GM12878 (cell line): Measurements from ENCODE around the gene KIF2C. TPM values are rescaled to one million over a fixed set of nuclear protein-coding genes. Genes with fewer than 3 reads are reported as not detected.

ENCODE experiments used
- BCL3 ChIP-seq: IDR thresholded peaks from 2 replicates; pipeline ENCODE4 v1.6.1; 2011; ENCODE audit warnings: borderline replicate concordance, low read depth, mild to moderate bottlenecking, moderate library complexity, low read length; ENCODE audit not compliant: insufficient read depth, poor library complexity, severe bottlenecking
- BHLHE40 ChIP-seq, 2 experiments: fragments of 450-650 bp in 1 of 2; IDR thresholded peaks; 2 replicates each; pipeline ENCODE4 v1.6.1; 2011 to 2017; ENCODE audit warnings: low read depth in 2 of 2, borderline replicate concordance in 1 of 2, improper control_type of control experiment in 1 of 2, low read length in 1 of 2, mild to moderate bottlenecking in 1 of 2
- BMI1 ChIP-seq: fragments of 450-650 bp; IDR thresholded peaks from 2 replicates; pipeline ENCODE4 v1.6.1; 2016; ENCODE audit warnings: mild to moderate bottlenecking, moderate library complexity, borderline replicate concordance
- ETV6 ChIP-seq, 2 experiments: fragments of 450-650 bp in 1 of 2; IDR thresholded peaks in 1 of 2; conservative IDR thresholded peaks in 1 of 2; 2 replicates each; pipeline ENCODE4 v1.6.1; 2014; ENCODE audit warnings: antibody characterized with exemption in 1 of 2, borderline replicate concordance in 1 of 2, low read depth in 1 of 2, mild to moderate bottlenecking in 1 of 2, moderate library complexity in 1 of 2
- HCFC1 ChIP-seq: fragments of 150-350 bp; IDR thresholded peaks from 2 replicates; pipeline ENCODE4 v1.6.1; 2014; ENCODE audit warnings: low read length
- IKZF2 ChIP-seq, 2 experiments: fragments of 450-650 bp; IDR thresholded peaks; 2 replicates each; pipeline ENCODE4 v1.6.1; 2017; ENCODE audit warnings: mild to moderate bottlenecking in 2 of 2, moderate library complexity in 2 of 2
- IRF4 ChIP-seq: IDR thresholded peaks from 2 replicates; pipeline ENCODE4 v1.6.1; 2011; ENCODE audit warnings: low read depth, low read length
- MTA3 ChIP-seq: IDR thresholded peaks from 2 replicates; pipeline ENCODE4 v1.6.1; 2012; ENCODE audit warnings: low read length, inconsistent platforms, borderline replicate concordance
- NFIC ChIP-seq: IDR thresholded peaks from 2 replicates; pipeline ENCODE4 v1.6.1; 2012; ENCODE audit warnings: low read depth, mild to moderate bottlenecking, inconsistent platforms, low read length, moderate library complexity
- POLR2A ChIP-seq: IDR thresholded peaks from 2 replicates; pipeline ENCODE4 v1.6.1; 2011; ENCODE audit warnings: low read depth, mild to moderate bottlenecking, low read length
- RELA ChIP-seq: fragments of 450-650 bp; IDR thresholded peaks from 2 replicates; pipeline ENCODE4 v1.8.0; 2014; ENCODE audit warnings: borderline replicate concordance; ENCODE audit not compliant: partially characterized antibody
- SKIL ChIP-seq: fragments of 450-650 bp; IDR thresholded peaks from 2 replicates; pipeline ENCODE4 v1.6.1; 2017; ENCODE audit warnings: mild to moderate bottlenecking, low read depth, inconsistent platforms; ENCODE audit not compliant: poor library complexity, severe bottlenecking
- SMARCA5 ChIP-seq: fragments of 450-650 bp; IDR thresholded peaks from 2 replicates; pipeline ENCODE4 v1.6.1; 2017; ENCODE audit warnings: mild to moderate bottlenecking
- SPI1 ChIP-seq: IDR thresholded peaks from 2 replicates; pipeline ENCODE4 v1.6.1; 2011; ENCODE audit warnings: low read depth, mild to moderate bottlenecking, low read length, moderate library complexity, borderline replicate concordance; ENCODE audit not compliant: insufficient read depth
- ZBED1 ChIP-seq: IDR thresholded peaks from 2 replicates; pipeline ENCODE4 v1.6.1; 2016; ENCODE audit warnings: borderline replicate concordance
- ZBTB33 ChIP-seq: fragments of 450-650 bp; IDR thresholded peaks from 2 replicates; pipeline ENCODE4 v1.6.1; 2017; ENCODE audit warnings: mild to moderate bottlenecking
- ZNF217 ChIP-seq: fragments of 450-650 bp; IDR thresholded peaks from 2 replicates; pipeline ENCODE4 v1.6.1; 2017; ENCODE audit warnings: antibody characterized with exemption, mild to moderate bottlenecking
- polyA plus RNA-seq, 11 experiments: library from polyadenylated mRNA; depleted of rRNA in 4 of 11; unstranded in 6 of 11; stranded (reverse) in 5 of 11; fragments of >200 nt; fragmentation: Nextera tagmentation in 4 of 11; fragmentation: Illumina TruSeq in 1 of 11; extraction: Ambion mirVana in 4 of 11; extraction: Trizol in 1 of 11; gene quantifications; 1 replicate in 1 of 11; 2 replicates in 10 of 11; pipeline versions ENCODE4 v1.2.1 to v1.2.3, GENCODE V29; 2011 to 2016; ENCODE audit warnings: inconsistent platforms in 2 of 11, missing spikeins in 2 of 11, low read depth in 1 of 11
- total RNA-seq, 4 experiments: library from RNA; depleted of rRNA in 3 of 4; stranded (reverse); fragments of >200 nt in 3 of 4; fragmentation: Illumina TruSeq in 1 of 4; extraction: Trizol in 1 of 4; gene quantifications; 2 replicates each; pipeline versions ENCODE4 v1.2.1 to v1.2.3, GENCODE V29; 2013 to 2021
- TF ChIP-seq, protein P1 (sequence below): fragments of 450-650 bp; IDR thresholded peaks from 2 replicates; pipeline ENCODE4 v1.6.1; 2017; ENCODE audit warnings: low read depth, mild to moderate bottlenecking, moderate library complexity
- TF ChIP-seq, protein P2 (sequence below): fragments of 450-650 bp; IDR thresholded peaks from 2 replicates; pipeline ENCODE4 v1.6.1; 2016; ENCODE audit warnings: mild to moderate bottlenecking

KIF2C gene
- total and polyA plus RNA-seq, 10 of the 15 experiments (the other 5 are each of a cell fraction or from before 2014, with no cell fraction given), result 42.3 to 104 (median 83.8) TPM

GRCh38 chr1:44723496-44724295 is 15.9 kb upstream of the KIF2C start (continued):
- TF ChIP-seq ZNF217 (peak; percentile 68; the same call in 1 of the 2 replicates), SKIL (peak; percentile 63), MTA3 (peak; percentile 76; the same call in 1 of the 2 replicates), BMI1 (no peak), SPI1 (peak; percentile 100), RELA (no peak), ETV6 (conservative IDR thresholded peaks at IDR 0.05 in 1 of 2, IDR thresholded peaks at IDR 0.05 in 1 of 2; ENCODE audit: borderline replicate concordance in 1 of 2, low read depth in 1 of 2) (peak in 1 of 2 experiments; percentile 85; a peak in 2 of 4 replicates), ZBED1 (0 out of 2 replicates have a peak, but pooled peaks have one; percentile 35), NFIC (0 out of 2 replicates have a peak, but pooled peaks have one; percentile 33), HCFC1 (no peak), BHLHE40 (IDR thresholded peaks at IDR 0.05; ENCODE audit: borderline replicate concordance in 1 of 2, low read depth in 2 of 2, low read length in 1 of 2) (peak in 1 of 2 experiments; percentile 32; a peak in 1 of 4 replicates), ZBTB33 (0 out of 2 replicates have a peak, but pooled peaks have one; percentile 20), IKZF2 (IDR thresholded peaks at IDR 0.05) (peak; percentile 85 to 86; a peak in 3 of 4 replicates), IRF4 (peak; percentile 45; the same call in 1 of the 2 replicates), BCL3 (no peak), SMARCA5 (peak; percentile 97; the same call in 1 of the 2 replicates), POLR2A (no peak)
- TF ChIP-seq, protein P1, sequence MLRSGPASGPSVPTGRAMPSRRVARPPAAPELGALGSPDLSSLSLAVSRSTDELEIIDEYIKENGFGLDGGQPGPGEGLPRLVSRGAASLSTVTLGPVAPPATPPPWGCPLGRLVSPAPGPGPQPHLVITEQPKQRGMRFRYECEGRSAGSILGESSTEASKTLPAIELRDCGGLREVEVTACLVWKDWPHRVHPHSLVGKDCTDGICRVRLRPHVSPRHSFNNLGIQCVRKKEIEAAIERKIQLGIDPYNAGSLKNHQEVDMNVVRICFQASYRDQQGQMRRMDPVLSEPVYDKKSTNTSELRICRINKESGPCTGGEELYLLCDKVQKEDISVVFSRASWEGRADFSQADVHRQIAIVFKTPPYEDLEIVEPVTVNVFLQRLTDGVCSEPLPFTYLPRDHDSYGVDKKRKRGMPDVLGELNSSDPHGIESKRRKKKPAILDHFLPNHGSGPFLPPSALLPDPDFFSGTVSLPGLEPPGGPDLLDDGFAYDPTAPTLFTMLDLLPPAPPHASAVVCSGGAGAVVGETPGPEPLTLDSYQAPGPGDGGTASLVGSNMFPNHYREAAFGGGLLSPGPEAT, result peak; percentile 54; the same call in 1 of the 2 replicates
- TF ChIP-seq, protein P2, sequence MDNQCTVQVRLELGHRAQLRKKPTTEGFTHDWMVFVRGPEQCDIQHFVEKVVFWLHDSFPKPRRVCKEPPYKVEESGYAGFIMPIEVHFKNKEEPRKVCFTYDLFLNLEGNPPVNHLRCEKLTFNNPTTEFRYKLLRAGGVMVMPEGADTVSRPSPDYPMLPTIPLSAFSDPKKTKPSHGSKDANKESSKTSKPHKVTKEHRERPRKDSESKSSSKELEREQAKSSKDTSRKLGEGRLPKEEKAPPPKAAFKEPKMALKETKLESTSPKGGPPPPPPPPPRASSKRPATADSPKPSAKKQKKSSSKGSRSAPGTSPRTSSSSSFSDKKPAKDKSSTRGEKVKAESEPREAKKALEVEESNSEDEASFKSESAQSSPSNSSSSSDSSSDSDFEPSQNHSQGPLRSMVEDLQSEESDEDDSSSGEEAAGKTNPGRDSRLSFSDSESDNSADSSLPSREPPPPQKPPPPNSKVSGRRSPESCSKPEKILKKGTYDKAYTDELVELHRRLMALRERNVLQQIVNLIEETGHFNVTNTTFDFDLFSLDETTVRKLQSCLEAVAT, result peak; percentile 33; the same call in 1 of the 2 replicates
